HG03064 (cell line): Measurements from ENCODE around the gene DGUOK.

Experiments used
- ATAC-seq: cut with Tn5 transposase; IDR thresholded peaks from one replicate; pipeline ENCODE4 v1.9.1; 2021; ENCODE audit warnings: low read depth; ENCODE audit not compliant: unreplicated experiment

DGUOK gene

DNA sequence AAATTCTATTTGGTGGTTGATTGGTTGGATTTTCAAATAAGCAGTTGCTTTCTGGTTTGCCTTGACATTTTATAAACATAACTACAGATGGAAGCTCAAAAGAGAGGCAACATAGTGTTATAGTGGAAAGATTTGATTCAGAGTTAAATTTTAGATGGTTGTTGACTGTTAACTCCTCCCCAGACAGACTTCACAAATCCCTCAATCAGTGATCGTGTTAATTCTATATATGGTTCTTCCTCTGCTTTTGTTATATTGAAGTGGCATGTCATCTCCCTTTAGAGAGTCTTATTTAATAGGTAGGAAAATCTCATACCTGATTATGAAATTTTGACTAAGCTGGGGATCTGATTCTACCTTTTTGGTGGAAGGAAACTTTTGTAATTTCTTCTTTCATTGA is 19.5 kb downstream of the DGUOK start:
- ATAC-seq: no peak

DNA sequence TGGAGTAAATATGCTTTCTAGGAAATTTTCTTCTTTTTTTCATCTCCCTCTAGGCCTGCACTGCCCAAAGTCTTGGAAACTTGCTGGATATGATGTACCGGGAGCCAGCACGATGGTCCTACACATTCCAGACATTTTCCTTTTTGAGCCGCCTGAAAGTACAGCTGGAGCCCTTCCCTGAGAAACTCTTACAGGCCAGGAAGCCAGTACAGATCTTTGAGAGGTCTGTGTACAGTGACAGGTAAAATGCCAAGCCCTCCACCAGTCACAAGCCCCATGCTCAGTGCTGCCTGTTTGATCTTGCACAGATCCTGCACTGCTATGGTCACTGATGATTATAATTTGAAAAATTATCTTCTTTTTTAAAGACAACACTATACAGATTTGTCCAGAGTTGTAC is 20.0 kb downstream of the DGUOK start:
- ATAC-seq: no peak

DNA sequence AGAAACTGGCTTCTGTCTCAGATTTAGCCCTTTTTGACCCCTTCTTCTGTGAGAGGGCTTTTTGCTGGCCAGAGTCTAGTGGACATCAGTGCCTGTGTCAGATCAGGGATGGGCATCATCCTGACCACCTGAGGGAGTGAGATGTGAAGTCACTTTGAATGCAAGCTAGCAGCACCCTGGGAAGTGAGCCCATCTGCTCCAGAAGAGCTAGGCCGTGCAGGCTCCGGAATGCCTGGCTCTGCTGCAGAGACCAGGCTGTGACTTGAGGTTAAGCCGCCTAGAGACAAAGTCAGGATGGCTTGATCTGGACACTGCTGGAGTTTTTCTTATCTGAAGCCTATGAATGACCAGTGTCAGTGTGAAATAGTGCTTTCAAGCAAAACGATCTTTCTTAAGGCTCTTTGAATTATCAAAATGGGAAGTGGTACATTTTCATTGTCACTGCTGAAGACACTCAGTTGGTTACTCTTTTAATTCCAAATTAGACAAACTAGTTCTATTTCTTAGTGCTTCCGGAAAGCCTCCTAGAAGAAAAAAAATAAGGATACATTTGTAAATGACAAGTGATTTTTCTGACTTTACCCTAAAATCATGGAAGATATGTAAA is 20.8 kb downstream of the DGUOK start:
- no peak for ATAC-seq

DNA sequence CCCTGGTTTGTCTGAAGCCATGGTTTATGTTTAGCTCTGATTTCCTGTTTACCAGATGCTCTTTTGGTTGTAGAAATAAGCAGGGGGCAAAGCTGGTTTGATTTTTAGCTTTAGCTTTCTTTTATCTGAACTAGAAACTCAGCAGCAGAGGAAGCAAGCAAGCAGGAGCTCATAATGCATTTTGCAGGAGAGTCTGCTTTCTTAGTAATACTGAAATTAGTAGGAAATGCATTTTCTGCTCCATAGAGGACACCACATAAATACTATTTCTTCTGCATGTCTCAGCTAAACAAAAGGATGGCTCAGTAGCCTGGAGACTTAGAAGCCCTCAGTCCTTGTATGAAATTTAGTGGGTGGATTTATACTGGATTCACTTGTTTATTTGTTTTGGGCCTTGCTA is 23.1 kb downstream of the DGUOK start:
- no peak for ATAC-seq

DNA sequence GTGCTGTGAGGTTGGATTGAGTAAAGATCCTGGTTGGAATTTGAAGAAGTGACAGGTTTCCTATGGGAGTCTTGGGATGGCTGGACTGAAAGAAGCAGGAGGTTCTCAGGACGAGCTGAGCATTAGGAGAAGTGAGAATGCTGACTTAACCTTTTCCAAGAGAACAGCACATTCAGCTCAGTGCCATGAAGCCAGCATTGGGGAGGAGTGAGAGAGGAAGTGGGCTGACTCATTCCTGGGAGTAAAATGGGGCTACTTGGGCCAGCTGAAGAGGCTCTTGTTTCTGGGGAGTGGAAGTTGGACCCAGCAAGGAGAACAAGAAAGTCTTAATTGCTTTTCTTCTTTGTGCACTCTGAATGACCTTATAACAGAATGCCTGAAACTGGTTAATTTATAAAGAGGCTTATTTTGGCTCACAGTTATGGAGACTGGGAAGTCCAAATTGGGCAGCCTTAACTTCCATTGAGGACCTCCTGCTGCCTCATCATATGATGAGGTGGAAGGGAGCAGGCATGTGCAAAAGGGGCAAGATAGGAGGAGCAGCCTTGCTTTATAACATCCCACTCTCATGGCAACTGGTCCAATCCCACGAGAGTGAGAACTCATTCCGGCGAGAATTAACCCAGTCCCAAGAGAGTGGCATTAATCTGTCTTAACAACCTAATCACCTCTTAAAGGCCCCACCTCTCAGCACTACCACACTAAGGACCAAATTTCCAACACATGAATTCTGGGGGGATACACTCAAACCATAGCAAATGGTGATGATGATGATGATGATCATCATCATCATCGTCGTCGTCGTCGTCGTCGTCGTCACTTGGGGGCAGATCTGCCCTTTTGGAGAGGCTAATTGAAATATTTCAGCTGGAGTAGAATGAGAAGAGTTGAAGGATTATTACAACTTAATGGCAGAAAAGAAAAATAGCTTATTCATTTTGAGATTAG is 26.1 kb downstream of the DGUOK start:
- no peak for ATAC-seq

DNA sequence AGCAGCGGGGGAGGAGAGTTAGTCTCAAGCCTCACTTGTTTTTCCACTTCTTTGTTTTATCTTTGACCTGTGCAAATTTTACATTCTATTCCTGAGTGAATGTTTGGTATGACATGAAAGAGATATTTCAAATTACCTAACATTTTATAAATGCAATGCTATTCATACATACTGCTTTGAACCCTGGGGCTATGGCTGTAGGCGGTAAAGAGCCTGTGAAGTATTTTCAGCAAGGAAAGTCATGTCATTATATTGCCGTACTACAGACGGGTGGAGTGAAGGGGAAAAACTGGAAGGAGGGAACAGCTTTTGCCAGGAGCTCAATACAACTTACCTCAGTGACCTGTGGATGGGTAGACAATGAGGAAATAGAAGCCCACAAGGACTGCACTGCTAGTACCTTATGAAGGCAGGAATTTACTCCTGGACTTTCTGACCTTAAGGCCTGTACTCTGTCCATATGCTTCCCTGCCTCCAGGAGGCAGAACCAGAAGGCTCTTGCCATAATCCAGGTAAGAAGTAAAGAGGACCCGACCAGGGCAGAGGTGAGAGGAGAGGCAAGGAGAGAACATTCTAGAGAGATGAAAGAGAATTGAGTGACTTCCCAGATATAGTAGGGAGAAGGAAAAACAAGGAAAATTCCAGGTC is 29.7 kb downstream of the DGUOK start:
- ATAC-seq: no peak

DNA sequence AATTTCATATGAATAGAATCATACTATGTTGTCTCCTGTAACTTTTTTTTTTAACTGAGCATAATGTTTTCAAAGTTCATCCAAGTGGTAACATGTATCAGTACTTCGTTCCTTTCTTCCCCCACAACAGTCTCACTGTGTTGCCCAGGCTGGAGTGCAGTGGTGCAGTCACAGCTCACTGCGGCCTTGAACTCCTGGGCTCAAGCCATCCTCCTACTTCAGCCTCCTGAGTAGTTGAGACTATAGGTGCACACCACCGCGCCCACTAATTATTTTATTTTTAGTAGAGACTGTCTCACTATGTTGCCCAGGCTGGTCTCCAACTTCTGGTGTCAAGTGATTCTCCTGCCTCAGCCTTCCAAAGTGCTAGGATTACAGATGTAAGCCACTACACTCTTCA is 34.6 kb downstream of the DGUOK start:
- no peak for ATAC-seq

DNA sequence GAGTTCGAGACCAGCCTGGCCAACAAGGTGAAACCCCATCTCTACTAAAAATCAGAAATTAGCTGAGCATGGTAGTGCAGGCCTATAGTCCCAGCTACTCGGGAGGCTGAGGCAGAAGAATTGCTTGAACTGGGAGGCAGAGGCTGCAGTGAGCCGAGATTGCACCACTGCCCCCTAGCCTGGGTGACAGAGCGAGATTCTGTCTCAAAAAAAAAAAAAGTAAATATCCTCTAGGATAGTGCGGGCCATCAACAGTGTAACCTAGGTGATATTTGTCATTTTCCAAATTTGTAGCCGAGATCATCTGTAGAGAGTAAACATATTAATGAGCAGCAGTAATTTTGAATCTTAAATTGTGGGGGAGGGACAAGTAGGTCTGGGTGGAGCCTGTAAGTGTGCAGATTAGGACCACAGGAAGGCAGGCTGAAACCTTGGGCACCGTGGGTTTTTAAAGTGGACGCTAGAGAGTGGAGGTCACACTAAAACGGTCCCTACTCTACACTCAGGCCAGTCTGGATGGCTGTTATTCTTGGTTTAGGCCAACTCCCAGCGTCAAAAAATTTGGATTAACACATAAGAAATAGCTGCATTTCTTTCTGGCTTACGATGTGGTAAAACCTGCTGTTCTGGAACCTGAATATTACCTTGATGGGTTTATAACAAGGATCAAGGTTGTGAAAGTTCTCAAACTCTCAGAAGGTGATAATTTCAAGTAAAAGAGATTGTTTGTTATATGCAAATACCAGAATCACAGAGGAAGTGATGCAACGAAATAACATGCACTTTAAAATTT is 35.3 kb downstream of the DGUOK start:
- ATAC-seq: no peak

DNA sequence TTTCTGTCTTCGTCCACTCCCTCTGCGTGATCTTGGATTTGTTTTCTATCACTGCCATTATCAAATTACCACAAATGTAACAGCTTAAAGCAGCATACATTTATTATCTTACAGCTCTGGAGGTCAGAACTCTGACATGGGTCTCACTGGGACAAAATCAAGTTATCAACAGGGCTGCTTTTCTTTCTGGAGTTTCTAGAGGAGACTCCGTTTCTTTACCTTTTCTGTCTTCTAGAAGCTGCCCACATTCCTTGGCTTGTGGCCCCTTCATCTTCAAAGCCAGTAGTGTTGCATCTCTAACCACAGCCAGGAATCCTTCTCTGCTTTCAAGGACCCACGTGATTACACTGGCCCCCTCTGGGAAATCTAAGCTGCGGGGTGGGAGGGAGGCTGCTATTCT is 36.1 kb downstream of the DGUOK start:
- no peak for ATAC-seq

DNA sequence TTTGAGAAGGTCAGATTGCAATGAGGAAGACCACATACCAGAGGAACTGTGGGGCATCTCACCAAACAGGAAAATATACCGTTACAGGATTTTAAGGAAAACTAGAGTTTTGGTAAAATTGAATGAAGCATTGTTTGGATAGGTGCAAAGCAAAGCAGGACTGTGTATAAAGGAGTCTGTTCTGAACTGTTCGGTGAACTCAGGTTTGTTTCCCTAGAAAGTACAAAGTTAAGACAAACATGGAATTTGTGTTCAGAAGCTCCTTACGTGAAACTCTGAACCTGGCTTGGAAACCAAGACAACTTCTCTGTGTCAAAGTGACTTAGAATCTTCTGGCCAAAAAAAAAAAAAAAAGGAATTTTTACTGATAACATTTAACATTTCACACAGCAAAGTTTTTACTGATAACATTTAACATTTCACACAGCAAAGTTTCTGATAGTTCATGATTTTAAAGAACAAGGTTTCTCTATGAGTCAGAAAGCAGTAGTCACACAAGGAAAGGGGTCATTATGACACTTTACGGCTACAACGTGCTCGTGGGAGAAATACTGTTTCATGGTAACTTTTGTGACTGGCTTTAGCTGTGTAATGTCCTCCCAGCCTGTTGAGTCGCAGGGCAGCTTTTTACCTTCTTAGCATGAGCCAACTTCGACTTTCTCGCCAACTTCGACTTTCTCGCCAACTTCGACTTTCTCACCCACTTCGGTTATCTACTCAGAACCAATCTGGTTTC is 36.9 kb downstream of the DGUOK start:
- no peak for ATAC-seq

DNA sequence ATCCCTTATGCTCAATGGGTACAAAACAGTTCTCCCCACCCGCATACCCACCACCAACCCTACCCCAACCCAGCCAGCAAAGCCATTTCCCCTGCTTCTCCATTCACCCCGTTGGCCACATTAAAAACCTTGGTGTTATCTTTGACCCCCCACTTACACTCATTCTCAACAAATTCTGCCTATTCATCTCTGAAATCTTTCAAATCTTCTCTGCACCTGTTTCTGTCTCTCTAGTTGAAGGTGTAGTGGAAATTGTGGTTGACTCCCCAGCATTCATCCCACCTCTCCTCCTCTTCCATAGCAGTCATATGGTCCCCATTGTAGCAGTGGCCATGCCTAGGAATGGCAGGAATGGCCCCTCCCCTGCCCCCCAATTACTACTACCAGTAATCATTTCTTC is 37.5 kb downstream of the DGUOK start:
- no peak for ATAC-seq

DNA sequence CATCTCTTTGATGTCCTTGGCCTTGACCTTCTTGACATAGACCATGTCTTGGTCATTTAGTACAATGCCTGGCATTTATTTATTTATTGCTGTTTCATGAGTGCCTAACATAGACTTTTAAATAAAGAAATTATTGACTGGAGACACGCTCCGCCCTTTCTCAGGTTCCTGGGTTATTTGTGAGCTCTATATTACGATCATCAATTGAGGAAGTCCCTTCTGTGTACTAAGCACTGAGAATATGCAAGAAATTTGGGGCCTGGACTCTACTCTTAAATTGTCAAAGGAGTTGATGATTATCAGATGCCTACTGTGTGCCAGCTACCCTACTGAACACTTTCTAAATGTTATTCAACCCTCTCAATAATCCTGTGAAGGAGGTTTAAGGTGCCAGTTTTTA is 38.4 kb downstream of the DGUOK start:
- ATAC-seq: no peak

DNA sequence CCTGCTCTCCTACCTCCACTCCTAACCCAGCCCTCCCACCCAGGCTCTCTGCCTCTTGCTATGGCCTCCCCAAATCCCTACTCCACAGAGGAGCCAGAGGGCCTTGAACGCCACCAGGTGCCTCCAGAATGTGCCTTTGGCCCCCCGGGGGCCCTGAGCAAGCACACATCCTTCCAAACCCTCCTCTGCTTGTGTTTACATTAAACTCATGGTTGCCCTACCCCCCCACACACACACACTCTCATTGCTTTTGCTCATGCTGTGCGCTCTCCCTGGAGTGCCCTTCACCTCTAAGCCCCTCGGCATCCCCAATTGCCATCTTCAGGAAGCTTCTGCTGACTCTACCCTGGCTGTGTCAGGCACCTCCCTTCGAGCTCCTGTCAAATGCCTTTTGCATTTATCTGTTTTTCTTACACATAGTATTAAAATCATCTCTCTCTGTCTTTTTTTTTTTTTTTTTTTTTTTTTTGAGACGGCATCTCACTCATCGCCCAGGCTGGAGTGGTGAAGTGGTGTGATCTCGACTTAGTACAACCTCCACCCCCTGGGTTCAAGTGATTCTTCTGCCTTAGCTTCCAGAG is 41.8 kb downstream of the DGUOK start:
- ATAC-seq: no peak

DNA sequence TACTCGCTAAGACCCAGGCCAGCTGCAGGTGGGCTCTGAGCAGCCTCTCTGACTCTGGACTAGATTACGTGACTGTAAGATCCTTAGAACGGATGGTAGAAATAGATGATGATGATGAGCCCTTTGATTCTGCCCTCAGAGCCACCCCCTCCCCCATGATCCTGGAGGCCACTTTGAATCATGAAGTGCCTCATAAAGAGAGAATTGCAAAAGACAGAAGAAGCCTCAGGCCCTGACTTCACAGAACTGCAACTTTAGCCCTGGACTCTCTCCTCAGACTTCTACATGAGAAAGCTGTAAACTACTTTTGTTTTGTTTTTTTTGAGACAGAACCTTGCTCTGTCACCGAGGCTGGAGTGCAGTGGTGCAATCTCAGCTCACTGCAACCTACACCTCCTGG is 42.7 kb downstream of the DGUOK start:
- ATAC-seq: no peak

DNA sequence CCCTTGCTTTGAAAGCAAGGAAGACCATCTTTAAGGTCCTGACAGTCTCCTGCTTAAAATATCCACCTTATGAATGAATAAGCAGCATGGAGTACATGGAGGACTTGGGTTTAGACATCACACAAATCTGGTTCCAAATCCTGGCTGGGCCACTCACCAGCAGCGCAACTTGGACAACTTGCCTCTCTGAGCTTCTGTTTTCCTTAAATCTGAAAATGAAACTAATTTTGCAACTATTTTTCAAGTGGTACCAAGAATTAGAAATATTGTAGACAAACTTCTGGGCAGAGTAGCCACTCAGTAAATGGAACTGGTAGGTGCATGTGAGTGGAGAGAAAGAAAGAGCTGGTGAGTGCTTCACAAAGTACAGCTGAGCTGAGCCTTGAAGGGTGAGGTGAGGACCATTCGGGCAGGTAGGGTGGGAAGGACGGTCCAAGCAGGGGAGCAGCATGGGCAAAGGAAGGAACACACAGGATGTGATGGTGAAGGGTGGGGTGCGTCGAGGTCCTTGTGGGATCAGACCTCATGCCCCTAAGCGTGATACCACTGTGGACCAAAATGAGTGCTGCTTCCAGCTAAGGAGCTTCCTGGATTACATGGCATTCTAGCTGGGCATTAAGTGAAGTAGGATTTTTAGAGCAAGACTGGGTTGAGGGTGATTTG is 43.6 kb downstream of the DGUOK start:
- no peak for ATAC-seq

DNA sequence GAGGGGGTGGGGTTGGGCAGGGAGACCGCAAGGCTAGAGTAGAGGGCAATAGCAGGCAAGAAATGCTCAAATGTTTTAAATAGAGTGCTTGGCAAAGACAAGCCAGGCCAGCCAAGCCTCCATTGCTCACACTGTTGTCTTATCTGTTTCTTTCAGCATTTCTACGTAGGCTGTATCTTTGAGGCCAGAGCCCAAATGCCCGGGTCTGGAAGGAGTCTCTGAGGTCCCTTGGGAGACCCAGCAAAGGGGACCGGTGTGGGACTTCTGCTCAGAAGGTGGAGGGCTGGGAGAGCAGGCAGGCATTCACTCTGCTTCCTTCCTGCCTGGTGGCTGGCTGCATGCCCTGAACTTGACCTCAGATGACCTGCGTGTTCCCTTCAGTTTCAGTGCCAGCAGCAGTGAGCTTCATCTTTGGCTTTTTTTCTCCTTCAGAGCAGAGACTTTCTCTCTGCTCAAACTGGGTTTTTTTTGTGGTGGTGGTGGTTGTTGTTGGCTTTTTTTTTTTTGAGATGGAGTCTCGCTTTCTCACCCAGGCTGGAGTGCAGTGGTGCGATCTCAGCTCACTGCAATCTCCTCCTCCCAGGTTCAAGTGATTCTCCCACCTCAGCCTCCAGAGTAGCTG is 44.3 kb downstream of the DGUOK start:
- peak; percentile 52 for ATAC-seq

DNA sequence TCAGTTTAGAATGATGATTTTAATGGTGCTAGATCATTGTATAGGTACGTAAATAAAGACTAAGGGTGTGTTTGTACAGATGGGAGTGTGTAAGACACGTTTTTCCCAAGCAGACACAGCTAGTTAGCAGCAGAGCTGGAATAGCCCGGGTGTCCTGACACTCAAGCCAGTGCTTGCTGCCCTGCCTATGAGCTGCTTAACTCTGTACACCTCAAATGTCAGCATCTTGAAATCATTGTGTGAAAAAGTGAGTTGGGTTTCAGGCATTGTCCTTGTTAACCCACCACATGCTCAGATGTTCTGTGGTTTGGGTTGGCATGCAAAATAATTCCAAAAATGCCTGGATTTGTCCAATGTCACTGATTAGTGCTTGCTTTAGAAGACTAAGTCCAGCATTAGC is 45.0 kb downstream of the DGUOK start:
- no peak for ATAC-seq

DNA sequence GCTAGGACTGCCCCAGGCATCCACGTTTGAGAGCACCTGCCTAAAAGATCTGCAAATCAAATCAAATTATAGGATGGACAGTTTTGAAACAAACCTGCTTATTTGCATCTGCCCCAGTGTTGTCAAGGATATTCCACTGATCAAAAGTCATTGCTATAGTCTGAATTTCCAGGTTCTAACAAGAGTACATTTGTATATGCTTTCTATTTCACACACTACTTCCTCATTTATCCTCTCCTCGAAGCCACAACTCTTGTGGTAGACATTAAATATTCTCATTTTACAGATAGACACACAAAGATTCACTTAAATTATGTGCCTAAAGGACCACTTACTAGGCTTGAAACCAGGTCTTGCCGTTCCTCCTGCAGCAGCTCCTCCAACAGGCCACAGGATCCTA is 46.2 kb downstream of the DGUOK start:
- no peak for ATAC-seq

DNA sequence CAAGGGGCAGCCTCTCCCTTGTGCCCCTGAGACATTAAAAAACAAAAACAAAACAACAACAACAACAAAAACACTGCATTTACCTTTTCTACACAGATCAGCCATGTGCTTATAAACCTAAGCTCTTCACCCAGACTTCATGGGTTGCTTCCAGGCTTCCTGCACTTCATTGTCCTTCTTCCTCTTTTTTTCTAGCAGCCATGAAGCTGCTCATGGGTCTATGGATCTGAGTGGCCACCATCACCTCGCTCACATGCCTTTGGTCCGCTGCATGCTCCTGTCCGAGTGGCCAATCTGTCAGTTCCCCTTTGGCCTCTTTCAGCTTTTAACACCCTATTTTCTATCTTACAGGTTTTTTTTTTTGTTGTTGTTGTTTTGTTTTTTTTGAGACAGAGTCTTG is 49.1 kb downstream of the DGUOK start:
- ATAC-seq: no peak
